Activated CD8-positive, alpha-beta T cell treated with anti-CD3 and anti-CD28 coated beads, Interleukin-2, amount 10 ng/mL, durations not matched to agents 7 days and 5 days (primary cell): ENCODE data around the gene LMLN. TPM values are rescaled to one million over a fixed set of nuclear protein-coding genes. Genes with fewer than 3 reads are reported as not detected.
"Not testable (repeated sequence)": the region's sequence is repeated elsewhere in the genome, so short reads cannot be mapped to it uniquely, and the experiment has no call there.

ENCODE experiments used
- ATAC-seq: fragments of 150-1000 bp; cut with Tn5 transposase; one replicate; pipeline ENCODE4 v1.10.0; 2021; ENCODE audit warnings: moderate library complexity
- CTCF ChIA-PET: fragments of 350-600 bp; sonication (Branson Sonifier 250); formaldehyde crosslinking; loops from one replicate; lab custom pipeline; 2021; ENCODE audit warnings: antibody characterized with exemption; lab: Charles Lee
- POLR2A ChIA-PET: fragments of 350-600 bp; sonication (Branson Sonifier 250); formaldehyde crosslinking; loops from one replicate; lab custom pipeline; 2021; ENCODE audit warnings: antibody characterized with exemption; lab: Charles Lee
- DNase-seq: peaks from one replicate; pipeline ENCODE4 v3.0.0-alpha.2; 2020
- H3K27ac Mint-ChIP-seq: one replicate; pipeline ENCODE4 v1.8.0; 2021; ENCODE audit warnings: mild to moderate bottlenecking, mixed read lengths
- H3K27me3 Mint-ChIP-seq: one replicate; pipeline ENCODE4 v1.8.0; 2021; ENCODE audit warnings: low read depth, mixed read lengths
- H3K36me3 Mint-ChIP-seq: one replicate; pipeline ENCODE4 v1.8.0; 2021; ENCODE audit warnings: low read depth, mixed read lengths
- H3K4me1 Mint-ChIP-seq: one replicate; pipeline ENCODE4 v1.8.0; 2021; ENCODE audit warnings: low read depth, mixed read lengths
- H3K4me3 Mint-ChIP-seq: one replicate; pipeline ENCODE4 v1.8.0; 2021; ENCODE audit warnings: mild to moderate bottlenecking, mixed read lengths
- H3K9me3 Mint-ChIP-seq: one replicate; pipeline ENCODE4 v1.8.0; 2022; ENCODE audit warnings: mixed read lengths; ENCODE audit not compliant: insufficient read depth
- total RNA-seq, 2 experiments: library from RNA; stranded (reverse); gene quantifications; one replicate each; pipeline ENCODE4 v1.2.3, GENCODE V29; 2021

LMLN gene
- total RNA-seq, 2 experiments from 2014 or later: 4.0 to 6.0 TPM

GRCh38 chr3:197958848-197959247, 1.2 kb upstream of the LMLN start:
- POLR2A ChIA-PET: interaction anchor here (0.6 to 1.3 kb wide), 3 partner anchors 9 to 396 kb away, joined by 3 to 10 read pairs (median 4); partner anchors contain the start of gene RPL35A
- H3K27ac Mint-ChIP-seq: peak overlapping the region; percentile 28
- CTCF ChIA-PET, ATAC-seq, DNase-seq, H3K9me3 Mint-ChIP-seq, H3K27me3 Mint-ChIP-seq: not testable (repeated sequence)
- H3K4me3 Mint-ChIP-seq: peak overlapping the region; percentile 91
- H3K4me1 Mint-ChIP-seq: peaks cover 71% of the 10 kb centered on the region
- peaks cover 42% of the 10 kb centered on the region for H3K36me3 Mint-ChIP-seq

DNA sequence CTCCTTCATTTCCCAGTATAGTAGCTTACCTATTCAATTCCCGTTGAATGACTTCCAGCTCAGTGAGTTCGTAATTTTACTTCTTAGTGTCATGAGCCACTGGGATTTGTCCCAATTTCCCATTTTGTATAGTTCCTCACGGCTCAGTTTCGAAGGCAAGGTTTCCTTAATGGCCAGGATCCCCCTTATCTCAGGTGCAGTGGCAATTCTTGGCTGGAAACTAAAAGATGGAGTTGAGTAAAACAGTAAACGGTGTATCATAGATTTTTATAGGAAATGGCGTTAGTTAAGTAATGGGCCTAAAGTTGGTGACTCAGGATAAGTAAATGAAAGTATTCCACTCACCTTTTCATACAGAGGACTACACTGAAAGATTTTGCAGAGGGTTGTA, 522 bp upstream of the LMLN start:
- no peak for DNase-seq
- ATAC-seq: no peak
- no peaks in the 10 kb centered on the region for H3K9me3 Mint-ChIP-seq
- ChIA-PET POLR2A (interaction anchor here (0.6 to 1.3 kb wide), 3 partner anchors 9 to 397 kb away, joined by 3 to 10 read pairs (median 4); partner anchors contain the start of gene RPL35A), CTCF (no interaction called here)
- H3K36me3 Mint-ChIP-seq: peaks cover 38% of the 10 kb centered on the region
- H3K27ac Mint-ChIP-seq: peak overlapping the region; percentile 93
- H3K4me3 Mint-ChIP-seq: peak overlapping the region; percentile 91
- peaks cover 65% of the 10 kb centered on the region for H3K4me1 Mint-ChIP-seq
- H3K27me3 Mint-ChIP-seq: no peaks in the 10 kb centered on the region

DNA sequence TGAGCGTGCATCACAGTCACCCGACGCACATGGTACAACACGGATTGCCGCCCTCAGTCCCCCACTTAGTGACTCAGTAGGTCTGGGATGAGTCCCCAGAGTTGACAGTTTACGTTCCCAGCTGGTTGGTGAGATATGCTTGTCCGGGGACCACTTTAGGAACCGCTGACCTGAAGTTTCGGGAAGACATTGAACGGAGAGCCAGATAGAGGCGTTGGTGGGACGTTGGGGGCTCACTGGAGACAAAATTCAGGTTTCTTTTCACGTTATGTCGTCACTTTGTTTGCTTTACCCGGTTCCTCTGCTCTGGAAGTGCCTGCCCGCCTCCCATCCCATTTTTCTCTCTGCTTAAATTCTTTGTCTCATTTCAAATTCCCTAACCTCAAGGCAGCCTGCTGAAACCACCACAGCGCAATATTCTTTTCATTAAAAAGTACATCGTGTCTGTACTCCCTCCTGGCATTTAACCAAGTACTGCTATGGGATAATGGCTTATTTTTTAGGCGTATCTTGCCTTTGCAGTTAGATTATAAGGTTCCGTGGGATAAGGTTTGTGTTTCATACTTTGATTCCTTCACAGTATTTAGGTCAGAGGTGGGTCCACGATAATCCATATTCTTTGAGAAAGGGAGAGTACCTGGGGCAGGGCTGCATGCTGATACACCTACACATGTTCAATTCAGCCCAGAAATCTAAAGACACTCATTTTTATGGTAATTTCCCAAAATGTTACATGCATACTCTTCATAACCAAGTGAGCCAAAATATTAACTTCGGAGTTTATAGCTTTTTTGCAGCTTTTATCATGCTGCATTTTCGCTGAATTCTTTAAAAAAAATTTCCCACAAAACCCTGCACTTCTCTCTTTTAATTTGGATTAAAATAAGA, 921 bp downstream of the LMLN start:
- Mint-ChIP-seq H3K4me1 (peaks cover 54% of the 10 kb centered on the region), H3K4me3 (peak overlapping the region; percentile 91), H3K9me3 (no peaks in the 10 kb centered on the region), H3K36me3 (peaks cover 24% of the 10 kb centered on the region), H3K27me3 (no peaks in the 10 kb centered on the region), H3K27ac (peak overlapping the region; percentile 93)
- ChIA-PET CTCF (interaction anchor here (0.8 to 1.3 kb wide), 5 partner anchors 11 to 129 kb away, joined by 3 to 12 read pairs (median 5); partner anchors contain the start of gene RPL35A), POLR2A (interaction anchor here (1.3 kb wide), 1 partner anchor 11 kb away, joined by 9 read pairs; the partner anchor contains the start of gene RPL35A)
- ATAC-seq: no peak
- no peak for DNase-seq

DNA sequence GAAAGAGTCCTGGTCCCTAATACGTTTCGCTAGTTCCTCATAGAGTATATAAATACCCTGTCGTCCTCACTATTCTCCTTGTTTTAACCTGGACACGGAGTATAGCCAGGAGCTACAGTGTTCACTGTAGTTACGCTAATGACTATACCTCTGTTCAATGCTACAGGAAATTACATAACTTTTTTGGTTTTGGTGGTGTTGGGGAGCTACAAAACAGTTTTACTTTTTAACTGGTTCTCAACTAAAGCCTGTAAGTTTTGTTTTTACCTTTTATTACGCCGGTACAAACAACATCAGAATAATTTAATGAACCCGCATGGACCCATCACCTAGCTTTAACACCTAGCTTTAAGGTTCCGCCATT, 1.5 kb downstream of the LMLN start:
- H3K4me3 Mint-ChIP-seq: peak overlapping the region; percentile 91
- ChIA-PET POLR2A (interaction anchor here (1.3 kb wide), 1 partner anchor 11 kb away, joined by 9 read pairs; the partner anchor contains the start of gene RPL35A), CTCF (interaction anchor here (0.7 to 1.3 kb wide), 7 partner anchors 12 to 129 kb away, joined by 3 to 12 read pairs (median 3); partner anchors contain the start of gene RPL35A)
- peak overlapping the region; percentile 93 for H3K27ac Mint-ChIP-seq
- ATAC-seq: no peak
- H3K4me1 Mint-ChIP-seq: peaks cover 54% of the 10 kb centered on the region
- no peak for DNase-seq
- H3K27me3 Mint-ChIP-seq: no peaks in the 10 kb centered on the region
- H3K36me3 Mint-ChIP-seq: peaks cover 20% of the 10 kb centered on the region
- H3K9me3 Mint-ChIP-seq: peaks cover 4% of the 10 kb centered on the region

GRCh38 chr3:197963019-197963637, 3.1 kb downstream of the LMLN start:
- ATAC-seq: no peak
- DNase-seq: no peak
- Mint-ChIP-seq H3K4me1 (peaks cover 40% of the 10 kb centered on the region), H3K4me3 (no peak overlapping the region), H3K27me3 (no peaks in the 10 kb centered on the region), H3K9me3 (peaks cover 16% of the 10 kb centered on the region), H3K36me3 (peaks cover 15% of the 10 kb centered on the region), H3K27ac (no peak overlapping the region)
- ChIA-PET CTCF (interaction anchor here (1.0 kb wide), 1 partner anchor 117 kb away, joined by 3 read pairs; no protein-coding TSS in a partner anchor), POLR2A (no interaction called here)

DNA sequence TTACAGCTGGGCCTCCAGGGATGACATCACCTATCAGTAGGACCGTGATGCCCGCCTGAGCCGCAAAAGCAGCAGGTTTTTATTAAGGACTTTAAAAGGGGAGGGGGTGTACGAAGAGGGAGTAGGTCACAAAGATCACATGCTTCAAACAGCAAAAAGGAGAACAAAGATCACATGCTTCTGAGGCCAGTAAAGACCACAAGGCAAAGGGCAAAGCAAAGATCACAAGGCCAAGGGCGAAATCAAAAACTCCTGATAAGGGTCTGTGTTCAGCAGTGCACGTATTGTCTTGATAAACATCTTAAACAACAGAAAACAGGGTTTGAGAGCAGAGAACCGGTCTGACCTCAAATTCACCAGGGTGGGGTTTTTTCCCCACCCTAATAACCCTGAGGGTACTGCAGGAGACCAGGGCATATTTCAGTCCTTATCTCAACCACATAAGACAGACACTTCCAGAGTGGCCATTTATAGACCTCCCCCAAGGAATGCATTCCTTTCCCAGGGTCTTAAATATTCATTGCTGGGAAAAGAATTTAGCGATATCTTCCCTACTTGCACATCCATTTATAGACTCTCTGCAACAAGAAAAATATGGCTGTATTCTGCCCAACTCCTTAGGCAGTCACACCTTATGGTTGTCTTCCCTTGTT, 7.4 kb downstream of the LMLN start:
- H3K27me3 Mint-ChIP-seq, DNase-seq, H3K4me1 Mint-ChIP-seq, POLR2A ChIA-PET, ATAC-seq, CTCF ChIA-PET, H3K4me3 Mint-ChIP-seq, H3K27ac Mint-ChIP-seq: not testable (repeated sequence)
- Mint-ChIP-seq H3K36me3 (peaks cover 14% of the 10 kb centered on the region), H3K9me3 (peaks cover 21% of the 10 kb centered on the region)

DNA sequence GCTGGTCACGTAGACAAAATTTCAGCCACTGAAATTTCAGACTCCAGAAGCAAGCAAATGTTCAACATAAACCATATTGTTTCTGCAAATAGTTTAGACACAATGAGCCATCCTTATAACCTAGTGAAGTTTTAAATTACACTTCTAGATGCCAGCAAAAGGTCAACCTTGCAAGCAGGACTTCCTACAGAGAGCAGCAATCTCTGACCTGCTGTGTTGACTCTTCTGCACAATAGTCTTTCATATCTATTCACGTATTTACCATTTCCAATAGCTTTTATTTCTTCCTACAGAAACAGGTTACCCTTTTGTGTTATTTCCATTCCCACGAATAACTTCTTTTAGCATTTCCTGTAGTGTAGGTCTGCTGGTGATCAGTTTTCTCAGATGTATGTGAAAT, 10.6 kb downstream of the LMLN start:
- DNase-seq (no peak), ATAC-seq (no peak)
- H3K36me3 Mint-ChIP-seq: peaks cover 10% of the 10 kb centered on the region
- peaks cover 5% of the 10 kb centered on the region for H3K4me1 Mint-ChIP-seq
- ChIA-PET POLR2A (no interaction called here), CTCF (interaction anchor here (1.1 kb wide), 1 partner anchor 11 kb away, joined by 3 read pairs; no protein-coding TSS in a partner anchor)
- H3K9me3 Mint-ChIP-seq: peaks cover 21% of the 10 kb centered on the region
- H3K27me3 Mint-ChIP-seq: no peaks in the 10 kb centered on the region
- H3K27ac Mint-ChIP-seq: no peak overlapping the region
- no peak overlapping the region for H3K4me3 Mint-ChIP-seq

DNA sequence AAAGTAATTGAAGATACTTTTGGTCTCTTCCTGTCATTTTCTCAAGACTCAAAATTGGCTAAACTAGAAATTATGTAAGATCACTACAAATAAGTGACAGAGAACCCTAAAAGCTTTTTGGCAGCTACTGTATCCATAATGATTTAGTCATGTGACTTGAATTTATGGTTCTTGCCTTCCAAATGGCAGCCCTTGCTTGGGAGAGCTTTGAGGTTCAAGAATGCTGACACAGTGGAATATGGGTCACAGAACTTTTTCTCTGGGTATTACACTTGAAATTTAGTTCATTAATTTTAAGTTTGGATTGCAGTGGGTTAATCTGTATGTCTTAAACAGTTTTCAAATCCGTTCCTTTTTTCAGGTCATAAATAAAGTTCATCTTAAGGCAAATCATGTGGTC, 14.0 kb downstream of the LMLN start:
- Mint-ChIP-seq H3K9me3 (no peaks in the 10 kb centered on the region), H3K27ac (no peak overlapping the region), H3K36me3 (no peaks in the 10 kb centered on the region), H3K4me1 (peaks cover 5% of the 10 kb centered on the region), H3K27me3 (no peaks in the 10 kb centered on the region), H3K4me3 (no peak overlapping the region)
- POLR2A ChIA-PET: no interaction called here
- DNase-seq: no peak
- CTCF ChIA-PET: no interaction called here
- ATAC-seq: no peak

GRCh38 chr3:197975311-197975710, 15.3 kb downstream of the LMLN start:
- DNase-seq (no peak), ATAC-seq (no peak)
- ChIA-PET POLR2A (no interaction called here), CTCF (no interaction called here)
- no peaks in the 10 kb centered on the region for H3K9me3 Mint-ChIP-seq
- H3K4me3 Mint-ChIP-seq: no peak overlapping the region
- H3K4me1 Mint-ChIP-seq: peaks cover 5% of the 10 kb centered on the region
- no peaks in the 10 kb centered on the region for H3K27me3 Mint-ChIP-seq
- H3K36me3 Mint-ChIP-seq: no peaks in the 10 kb centered on the region
- no peak overlapping the region for H3K27ac Mint-ChIP-seq

DNA sequence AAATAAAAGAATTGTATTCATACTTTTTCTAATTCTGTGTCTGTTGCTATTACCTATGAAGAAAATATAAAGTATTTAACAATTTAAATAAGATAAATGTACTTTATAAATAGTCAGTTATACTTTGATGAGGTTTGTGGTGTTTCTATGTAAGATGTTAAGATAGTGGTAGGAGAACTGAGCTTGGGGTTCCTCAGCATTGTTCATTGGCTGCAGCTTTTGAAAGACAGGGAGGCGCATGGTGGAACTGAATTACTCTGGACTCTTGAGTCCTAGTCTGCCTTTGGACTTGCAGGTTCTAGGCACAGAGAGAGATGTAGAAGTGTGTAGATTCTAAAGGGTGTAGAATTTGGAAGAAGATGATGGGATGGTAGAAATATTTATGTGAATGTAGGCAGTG, 23.1 kb downstream of the LMLN start:
- Mint-ChIP-seq H3K9me3 (no peaks in the 10 kb centered on the region), H3K4me3 (no peak overlapping the region), H3K4me1 (peaks cover 9% of the 10 kb centered on the region), H3K27ac (no peak overlapping the region), H3K36me3 (no peaks in the 10 kb centered on the region), H3K27me3 (no peaks in the 10 kb centered on the region)
- DNase-seq: no peak
- ChIA-PET POLR2A (no interaction called here), CTCF (no interaction called here)
- ATAC-seq: peak; percentile 61

DNA sequence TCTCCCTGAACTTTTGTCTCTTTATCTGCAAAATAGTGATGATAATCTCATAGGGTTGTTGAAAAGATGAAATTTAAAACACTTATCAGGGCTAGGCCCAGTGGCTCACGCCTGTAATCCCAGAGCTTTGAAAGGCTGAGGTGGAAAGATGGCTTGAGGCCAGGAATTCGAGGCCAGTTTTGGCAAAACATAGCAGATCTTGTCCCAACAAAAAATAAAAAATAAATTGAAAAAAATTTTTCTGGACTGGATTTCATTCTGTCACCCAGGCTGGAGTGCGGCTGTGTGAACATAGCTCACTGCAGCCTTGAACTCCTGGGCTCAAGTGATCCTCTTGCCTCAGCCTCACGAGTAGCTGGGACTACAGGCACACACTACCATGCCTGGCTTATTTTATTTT, 29.6 kb downstream of the LMLN start:
- H3K27me3 Mint-ChIP-seq: no peaks in the 10 kb centered on the region
- CTCF ChIA-PET: interaction anchor here (1.2 kb wide), 1 partner anchor 9 kb away, joined by 5 read pairs; no protein-coding TSS in a partner anchor
- H3K27ac Mint-ChIP-seq: no peak overlapping the region
- DNase-seq: no peak
- no peaks in the 10 kb centered on the region for H3K4me1 Mint-ChIP-seq
- ATAC-seq: no peak
- POLR2A ChIA-PET: no interaction called here
- no peaks in the 10 kb centered on the region for H3K36me3 Mint-ChIP-seq
- H3K9me3 Mint-ChIP-seq: no peaks in the 10 kb centered on the region
- H3K4me3 Mint-ChIP-seq: no peak overlapping the region
